GM21423 (cell line): ENCODE data around the gene UGT3A1.

Source experiments
- ATAC-seq: cut with Tn5 transposase; IDR thresholded peaks from one replicate; pipeline ENCODE4 v1.9.1; 2021; ENCODE audit warnings: mild to moderate bottlenecking, moderate library complexity; ENCODE audit not compliant: unreplicated experiment

The UGT3A1 gene

DNA sequence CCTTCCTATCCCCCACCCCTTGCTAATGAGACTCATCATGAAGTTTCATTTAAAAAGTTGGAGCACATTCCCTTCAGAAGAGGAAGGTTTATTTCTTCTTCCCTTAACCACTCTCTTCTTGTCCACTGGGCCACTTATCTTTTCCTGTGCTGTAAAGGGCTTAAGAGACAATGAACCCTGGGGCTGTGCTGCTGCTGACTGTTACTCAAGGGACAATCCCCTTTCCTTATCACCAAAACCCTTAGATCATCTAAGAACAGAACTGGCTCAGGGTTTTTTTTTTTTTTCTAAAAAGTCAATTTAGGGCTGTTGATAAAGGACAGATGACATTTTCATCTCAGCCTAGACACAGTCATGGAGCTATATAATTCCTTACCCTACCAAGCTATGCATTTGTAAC lies 82.4 kb downstream of the UGT3A1 start:
- no peak for ATAC-seq

DNA sequence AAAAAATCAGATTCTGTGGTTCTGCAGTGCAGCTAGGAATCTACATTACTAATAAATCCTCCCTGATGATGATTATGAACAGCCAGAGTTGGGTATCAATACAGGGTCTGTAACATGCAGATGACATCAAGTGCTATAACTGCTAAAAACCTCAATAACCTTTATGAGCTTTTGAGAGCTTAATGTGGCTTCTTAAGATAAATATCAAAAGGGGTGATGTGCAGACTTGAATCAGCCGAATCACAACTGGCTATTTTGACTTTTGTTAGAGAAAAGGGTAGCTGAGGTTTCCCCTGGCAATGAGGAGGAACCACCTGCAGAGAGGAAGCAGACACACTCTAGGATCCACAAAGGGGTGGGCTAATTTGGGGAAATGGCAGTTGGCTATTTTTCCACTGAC lies 83.0 kb downstream of the UGT3A1 start:
- ATAC-seq: no peak

GRCh38 chr5:35904443-35905132 lies 86.6 kb downstream of the UGT3A1 start:
- peak; percentile 71 for ATAC-seq

DNA sequence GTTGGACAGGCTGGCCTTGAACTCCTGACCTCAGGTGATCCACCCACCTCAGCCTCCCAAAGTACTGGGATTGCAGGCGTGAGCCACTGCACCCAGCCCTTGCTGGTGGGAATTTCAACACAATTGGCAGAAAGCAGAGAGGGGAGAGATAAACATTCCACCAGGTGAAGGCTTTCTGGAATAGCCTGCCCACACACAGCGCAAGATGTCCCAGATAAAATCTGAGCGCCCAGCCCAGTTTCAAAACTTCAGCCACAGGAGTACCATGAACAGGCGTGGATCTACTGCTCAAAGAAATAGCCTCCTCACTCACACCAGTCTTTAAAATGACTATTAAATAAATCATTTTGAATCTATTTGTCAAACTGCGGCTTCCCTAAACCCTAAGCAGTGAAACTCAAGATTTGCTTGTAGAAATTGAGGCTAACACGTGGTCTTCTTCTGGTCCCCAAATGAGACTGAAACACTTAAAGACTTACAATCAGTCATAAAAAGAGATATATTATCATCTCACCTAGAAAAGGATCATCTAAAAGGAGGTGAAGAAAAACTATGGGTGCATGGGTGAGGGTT lies 87.5 kb downstream of the UGT3A1 start:
- ATAC-seq: no peak

GRCh38 chr5:35902046-35902672 lies 89.0 kb downstream of the UGT3A1 start:
- peak; percentile 45 for ATAC-seq
